Bronchial epithelial cell (primary cell): ENCODE results near the gene TXNRD2. TPM values are rescaled to one million over a fixed set of nuclear protein-coding genes. Genes with fewer than 3 reads are reported as not detected.
"Not testable (repeated sequence)": the region's sequence is repeated elsewhere in the genome, so short reads cannot be mapped to it uniquely, and the experiment has no call there.

ENCODE experiments used
- DNase-seq: peaks from one replicate; pipeline ENCODE4 v3.0.0-alpha.2; 2010; ENCODE audit warnings: low read depth
- FAIRE-seq: peaks from 2 replicates; lab custom pipeline; 2011; peaks lifted over from hg19 to GRCh38; lab: Jason Lieb, UNC
- H3K27me3 ChIP-seq: 2 replicates; pipeline ENCODE4 v1.5.1; 2011; ENCODE audit warnings: low read length; ENCODE audit not compliant: control insufficient read depth, insufficient read depth
- H3K36me3 ChIP-seq: 2 replicates; pipeline ENCODE4 v1.5.1; 2011; ENCODE audit warnings: low read length; ENCODE audit not compliant: control insufficient read depth, insufficient read depth
- H3K4me3 ChIP-seq: 2 replicates; pipeline ENCODE4 v1.5.1; 2011; ENCODE audit warnings: mild to moderate bottlenecking, low read depth, low read length, control low read depth
- CTCF ChIP-seq: IDR thresholded peaks from 2 replicates; pipeline ENCODE4 v1.5.1; 2011; ENCODE audit warnings: mild to moderate bottlenecking, moderate library complexity, low read length, control low read depth, inconsistent platforms; ENCODE audit not compliant: insufficient read depth, severe bottlenecking
- total RNA-seq: library from RNA; depleted of rRNA; stranded (reverse); fragments of >200 nt; gene quantifications from 2 replicates; pipeline ENCODE4 v1.2.1, GENCODE V29; 2014

Gene TXNRD2
- total RNA-seq, 1 donor from 2014 or later, result 12.9 TPM

- no peak for TF ChIP-seq CTCF
- FAIRE-seq (no peak), DNase-seq (no peak)
- peaks cover 2% of the 10 kb centered on the region for H3K36me3 ChIP-seq
- H3K27me3 ChIP-seq, result no peaks in the 10 kb centered on the region
- peak overlapping the region; percentile 65 for H3K4me3 ChIP-seq
These were observed 801 bp upstream of the TXNRD2 start for GRCh38 chr22:19942157-19943081.

- DNase-seq (no peak), FAIRE-seq (no peak)
- no peaks in the 10 kb centered on the region for H3K27me3 ChIP-seq
- TF ChIP-seq CTCF, result no peak
- H3K4me3 ChIP-seq, result peak overlapping the region; percentile 65
- peaks cover 1% of the 10 kb centered on the region for H3K36me3 ChIP-seq
These were observed 868 bp downstream of the TXNRD2 start for GRCh38 chr22:19940536-19941364.

GRCh38 chr22:19937616-19938473 is 3.8 kb downstream of the TXNRD2 start:
- H3K36me3 ChIP-seq, result peaks cover 1% of the 10 kb centered on the region
- FAIRE-seq, result no peak
- H3K27me3 ChIP-seq, result no peaks in the 10 kb centered on the region
- no peak overlapping the region for H3K4me3 ChIP-seq
- DNase-seq, result no peak
- no peak for TF ChIP-seq CTCF

GRCh38 chr22:19936513-19936912 is 5.1 kb downstream of the TXNRD2 start:
- DNase-seq (no peak), FAIRE-seq (no peak)
- Histone ChIP-seq H3K36me3 (peaks cover 1% of the 10 kb centered on the region), H3K4me3 (no peak overlapping the region), H3K27me3 (no peaks in the 10 kb centered on the region)
- no peak for TF ChIP-seq CTCF

- H3K36me3 ChIP-seq, DNase-seq, FAIRE-seq, H3K27me3 ChIP-seq, H3K4me3 ChIP-seq: not testable (repeated sequence)
These were observed 6.4 kb downstream of the TXNRD2 start for GRCh38 chr22:19935123-19935718.
